ENCODE measurements around the gene TRIM25. TPM values are rescaled to one million over a fixed set of nuclear protein-coding genes. Genes with fewer than 3 reads are reported as not detected.

The TRIM25 gene
- total and polyA plus RNA-seq, 2 donors (not counting 1 experiment from before 2014, with no cell fraction given), result 53.3 to 53.9 TPM

- H2AFZ ChIP-seq (ENCODE audit: low read length), result no peak overlapping the region
- H4K20me1 ChIP-seq (ENCODE audit: control insufficient read depth, extremely low read depth, insufficient read depth, low read length), result no peaks in the 10 kb centered on the region
- H3K4me3 ChIP-seq (replicated peaks in 1 of 4; ENCODE audit: control extremely low read depth in 1 of 4, insufficient read depth in 1 of 4, low read depth in 3 of 4, low read length in 4 of 4), result no peak overlapping the region
- H3K79me2 ChIP-seq (ENCODE audit: control insufficient read depth, insufficient read depth, low read length), result peaks cover 3% of the 10 kb centered on the region
- TF ChIP-seq CTCF (conservative IDR thresholded peaks at IDR 0.05 in 1 of 2, IDR thresholded peaks at IDR 0.05 in 1 of 2; ENCODE audit: low read depth in 1 of 2, low read length in 2 of 2) (no peak), EZH2 (IDR thresholded peaks at IDR 0.05; ENCODE audit: low read length, missing control alignments) (no peak)
- H3K9ac ChIP-seq (ENCODE audit: insufficient read depth, low read length), result no peak overlapping the region
- no peak overlapping the region for H3K27ac ChIP-seq (ENCODE audit: insufficient read depth, low read length)
- no peaks in the 10 kb centered on the region for H3K36me3 ChIP-seq (ENCODE audit: control insufficient read depth, insufficient read depth, low read length)
- H3K27me3 ChIP-seq (ENCODE audit: control insufficient read depth, insufficient read depth, low read length), result no peaks in the 10 kb centered on the region
- no peaks in the 10 kb centered on the region for H3K4me1 ChIP-seq (ENCODE audit: control insufficient read depth, extremely low read depth, insufficient read depth, low read length)
- H3K9me3 ChIP-seq (ENCODE audit: control insufficient read depth, insufficient read depth, low read depth, low read length), result no peaks in the 10 kb centered on the region
- no peak for DNase-seq (ENCODE audit: low read depth in 2 of 2)
- no peak overlapping the region for H3K4me2 ChIP-seq (ENCODE audit: extremely low read depth, insufficient read depth, low read length)
Observed at GRCh38 chr17:56947741-56948140, 33.9 kb upstream of the TRIM25 start.

- Histone ChIP-seq H3K27me3 (ENCODE audit: control insufficient read depth, insufficient read depth, low read length) (no peaks in the 10 kb centered on the region), H3K4me1 (ENCODE audit: control insufficient read depth, extremely low read depth, insufficient read depth, low read length) (no peaks in the 10 kb centered on the region), H3K79me2 (ENCODE audit: control insufficient read depth, insufficient read depth, low read length) (no peaks in the 10 kb centered on the region), H4K20me1 (ENCODE audit: control insufficient read depth, extremely low read depth, insufficient read depth, low read length) (no peaks in the 10 kb centered on the region), H3K27ac (ENCODE audit: insufficient read depth, low read length) (no peak overlapping the region), H3K9me3 (ENCODE audit: control insufficient read depth, insufficient read depth, low read depth, low read length) (no peaks in the 10 kb centered on the region), H3K9ac (ENCODE audit: insufficient read depth, low read length) (no peak overlapping the region), H3K4me2 (ENCODE audit: extremely low read depth, insufficient read depth, low read length) (no peak overlapping the region), H2AFZ (ENCODE audit: low read length) (no peak overlapping the region), H3K4me3 (replicated peaks in 1 of 4; ENCODE audit: control extremely low read depth in 1 of 4, insufficient read depth in 1 of 4, low read depth in 3 of 4, low read length in 4 of 4) (no peak overlapping the region), H3K36me3 (ENCODE audit: control insufficient read depth, insufficient read depth, low read length) (peaks cover 2% of the 10 kb centered on the region)
- no peak for DNase-seq (ENCODE audit: low read depth in 2 of 2)
- no peak for TF ChIP-seq CTCF (conservative IDR thresholded peaks at IDR 0.05 in 1 of 2, IDR thresholded peaks at IDR 0.05 in 1 of 2; ENCODE audit: low read depth in 1 of 2, low read length in 2 of 2)
- TF ChIP-seq EZH2 (IDR thresholded peaks at IDR 0.05; ENCODE audit: low read length, missing control alignments), result no peak
Observed at GRCh38 chr17:56945938-56946505, 32.2 kb upstream of the TRIM25 start.

GRCh38 chr17:56943505-56944125 is 29.8 kb upstream of the TRIM25 start:
- H3K36me3 ChIP-seq (ENCODE audit: control insufficient read depth, insufficient read depth, low read length), result peaks cover 2% of the 10 kb centered on the region
- H3K79me2 ChIP-seq (ENCODE audit: control insufficient read depth, insufficient read depth, low read length), result no peaks in the 10 kb centered on the region
- no peaks in the 10 kb centered on the region for H3K27me3 ChIP-seq (ENCODE audit: control insufficient read depth, insufficient read depth, low read length)
- no peak for DNase-seq (ENCODE audit: low read depth in 2 of 2)
- H3K4me3 ChIP-seq (replicated peaks in 1 of 4; ENCODE audit: control extremely low read depth in 1 of 4, insufficient read depth in 1 of 4, low read depth in 3 of 4, low read length in 4 of 4), result no peak overlapping the region
- H3K27ac ChIP-seq (ENCODE audit: insufficient read depth, low read length), result no peak overlapping the region
- no peak for TF ChIP-seq CTCF (conservative IDR thresholded peaks at IDR 0.05 in 1 of 2, IDR thresholded peaks at IDR 0.05 in 1 of 2; ENCODE audit: low read depth in 1 of 2, low read length in 2 of 2)
- no peak for TF ChIP-seq EZH2 (IDR thresholded peaks at IDR 0.05; ENCODE audit: low read length, missing control alignments)
- H3K9ac ChIP-seq (ENCODE audit: insufficient read depth, low read length), result no peak overlapping the region
- no peaks in the 10 kb centered on the region for H3K4me1 ChIP-seq (ENCODE audit: control insufficient read depth, extremely low read depth, insufficient read depth, low read length)
- H3K9me3 ChIP-seq (ENCODE audit: control insufficient read depth, insufficient read depth, low read depth, low read length), result no peaks in the 10 kb centered on the region
- no peak overlapping the region for H2AFZ ChIP-seq (ENCODE audit: low read length)
- no peaks in the 10 kb centered on the region for H4K20me1 ChIP-seq (ENCODE audit: control insufficient read depth, extremely low read depth, insufficient read depth, low read length)
- H3K4me2 ChIP-seq (ENCODE audit: extremely low read depth, insufficient read depth, low read length), result no peak overlapping the region

All from fibroblast of lung (primary cell).